Ishikawa (cell line): Measurements from ENCODE around the gene CXADR.
A peak's percentile ranks its signal among the peaks of the same experiment; 100 is the strongest.

Experiments
- CEBPB ChIP-seq: IDR thresholded peaks from 2 replicates; pipeline ENCODE4 v1.6.1; 2012
- CREB1 ChIP-seq: IDR thresholded peaks from 2 replicates; pipeline ENCODE4 v1.6.1; 2012; ENCODE audit warnings: low read depth
- EGR1 ChIP-seq: IDR thresholded peaks from 2 replicates; pipeline ENCODE4 v1.6.1; 2012
- EP300 ChIP-seq: IDR thresholded peaks from 2 replicates; pipeline ENCODE4 v1.6.1; 2012; ENCODE audit warnings: borderline replicate concordance
- FOXM1 ChIP-seq: IDR thresholded peaks from 2 replicates; pipeline ENCODE4 v1.6.1; 2012; ENCODE audit warnings: low read depth, borderline replicate concordance
- MAX ChIP-seq: IDR thresholded peaks from 2 replicates; pipeline ENCODE4 v1.6.1; 2012
- NFIC ChIP-seq: IDR thresholded peaks from 2 replicates; pipeline ENCODE4 v1.6.1; 2012
- RAD21 ChIP-seq: IDR thresholded peaks from 2 replicates; pipeline ENCODE4 v1.6.1; 2012; ENCODE audit warnings: low read depth
- REST ChIP-seq: IDR thresholded peaks from 2 replicates; pipeline ENCODE4 v1.6.1; 2012; ENCODE audit warnings: low read depth, mild to moderate bottlenecking
- TAF1 ChIP-seq: IDR thresholded peaks from 2 replicates; pipeline ENCODE4 v1.6.1; 2012; ENCODE audit warnings: low read depth, mild to moderate bottlenecking
- TCF12 ChIP-seq: IDR thresholded peaks from 2 replicates; pipeline ENCODE4 v1.6.1; 2012; ENCODE audit warnings: low read depth
- TEAD4 ChIP-seq: IDR thresholded peaks from 2 replicates; pipeline ENCODE4 v1.6.1; 2012
- USF1 ChIP-seq: IDR thresholded peaks from 2 replicates; pipeline ENCODE4 v1.6.1; 2012
- YY1 ChIP-seq: IDR thresholded peaks from 2 replicates; pipeline ENCODE4 v1.6.1; 2012; ENCODE audit warnings: low read depth

CXADR gene

GRCh38 chr21:17506951-17507350 is 5.9 kb upstream of the CXADR start:
- no peak for TF ChIP-seq FOXM1
- no peak for TF ChIP-seq EP300
- TF ChIP-seq REST = no peak
- no peak for TF ChIP-seq USF1
- no peak for TF ChIP-seq YY1
- TF ChIP-seq TEAD4 = no peak
- TF ChIP-seq CEBPB = no peak
- TF ChIP-seq MAX = no peak
- no peak for TF ChIP-seq CREB1
- TF ChIP-seq EGR1 = no peak
- TF ChIP-seq RAD21 = no peak
- TF ChIP-seq NFIC = no peak
- TF ChIP-seq TAF1 = no peak
- no peak for TF ChIP-seq TCF12

GRCh38 chr21:17507591-17507990 is 5.3 kb upstream of the CXADR start:
- TF ChIP-seq EP300 (no peak), RAD21 (no peak), CEBPB (no peak), CREB1 (no peak)

- TF ChIP-seq YY1 = 0 out of 2 replicates have a peak, but pooled peaks have one; percentile 14
- TF ChIP-seq TCF12 = no peak
- TF ChIP-seq TAF1 = no peak
- no peak for TF ChIP-seq CREB1
- TF ChIP-seq EP300 = no peak
- peak; percentile 20 for TF ChIP-seq MAX
- no peak for TF ChIP-seq USF1
- no peak for TF ChIP-seq FOXM1
These were observed 626 bp downstream of the CXADR start for GRCh38 chr21:17513214-17514123.

- no peak for TF ChIP-seq RAD21
- TF ChIP-seq YY1 = no peak
- no peak for TF ChIP-seq USF1
These were observed 1.4 kb downstream of the CXADR start for GRCh38 chr21:17514124-17514845.

GRCh38 chr21:17519208-17519738 is 6.4 kb downstream of the CXADR start:
- no peak for TF ChIP-seq EP300
- no peak for TF ChIP-seq TEAD4
- no peak for TF ChIP-seq CREB1
- no peak for TF ChIP-seq REST
- TF ChIP-seq TAF1 = no peak
- no peak for TF ChIP-seq CEBPB
- no peak for TF ChIP-seq EGR1
- TF ChIP-seq MAX = no peak
